ENCODE results near the gene LCE2C. TPM values are rescaled to one million over a fixed set of nuclear protein-coding genes. Genes with fewer than 3 reads are reported as not detected.
"Not testable (repeated sequence)": the region's sequence is repeated elsewhere in the genome, so short reads cannot be mapped to it uniquely, and the experiment has no call there.

Gene LCE2C
- total and polyA plus RNA-seq, 9 donors, result not detected

DNA sequence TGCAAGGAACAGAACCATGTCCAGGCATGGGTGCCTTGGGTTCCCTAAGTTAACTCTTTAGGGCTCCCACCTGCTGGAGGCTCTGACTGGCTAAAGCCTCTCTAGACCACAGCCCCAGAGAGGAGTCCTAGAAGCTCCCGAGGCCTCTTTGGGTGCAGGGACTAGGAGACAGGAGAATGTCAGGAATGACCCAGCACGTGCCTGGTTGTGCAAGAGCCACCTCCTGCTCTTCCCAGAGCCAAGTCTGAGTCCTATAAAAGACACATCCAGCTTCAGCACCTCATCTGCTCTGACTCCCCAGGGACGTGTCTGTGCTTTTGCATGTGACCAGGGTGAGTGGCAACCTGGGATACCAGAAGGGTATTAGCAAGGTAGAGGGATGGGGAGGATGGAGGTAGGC lies 12.0 kb upstream of the LCE2C start, which contains the start of gene LCE2D:
TSS of gene LCE2D (plus strand) at position 283 of the 400 bp plus-strand sequence. CDS start 726 bp downstream, outside the sequence.
- WGBS (ENCODE audit: insufficient coverage), result no CpG with 5 or more reads among the region's 3 CpGs
- no peak for DNase-seq

DNA sequence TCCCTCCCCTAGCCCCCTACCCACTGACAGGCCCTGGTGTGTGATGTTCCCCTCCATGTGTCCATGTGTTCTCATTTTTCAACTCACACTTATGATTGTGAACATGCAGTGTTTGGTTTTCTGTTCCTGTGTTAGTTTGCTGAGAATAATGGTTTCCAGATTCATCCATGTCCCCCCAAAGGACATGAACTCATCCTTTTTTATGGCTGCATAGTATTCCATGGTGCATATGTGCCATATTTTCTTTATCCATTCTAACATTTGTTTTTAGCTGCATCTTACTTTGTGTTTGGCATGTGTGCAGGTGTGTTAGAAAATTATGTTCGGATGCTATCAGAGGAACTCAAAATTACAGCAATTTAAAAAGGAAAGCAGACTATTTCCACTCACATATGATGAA lies 8.9 kb upstream of the LCE2C start:
- WGBS (ENCODE audit: insufficient coverage), result no CpG with 5 or more reads among the region's 1 CpG

More for the DNA sequence above, 12.0 kb upstream of the LCE2C start, which contains the start of gene LCE2D:
- no peaks in the 10 kb centered on the region for H3K36me3 ChIP-seq (ENCODE audit: control insufficient read depth, insufficient read depth, low read length)
- no peaks in the 10 kb centered on the region for H3K9me3 ChIP-seq (replicated peaks; ENCODE audit: control insufficient read depth, low read depth, low read length)
- H3K4me3 ChIP-seq (ENCODE audit: low read length), result no peak within 1 kb of the TSS
- no peaks in the 10 kb centered on the region for H3K4me1 ChIP-seq (ENCODE audit: control insufficient read depth, insufficient read depth, low read length)
- H3K27ac ChIP-seq (ENCODE audit: low read length), result no peak within 1 kb of the TSS
- no peaks in the 10 kb centered on the region for H3K27me3 ChIP-seq (ENCODE audit: control insufficient read depth, insufficient read depth, low read length)

DNA sequence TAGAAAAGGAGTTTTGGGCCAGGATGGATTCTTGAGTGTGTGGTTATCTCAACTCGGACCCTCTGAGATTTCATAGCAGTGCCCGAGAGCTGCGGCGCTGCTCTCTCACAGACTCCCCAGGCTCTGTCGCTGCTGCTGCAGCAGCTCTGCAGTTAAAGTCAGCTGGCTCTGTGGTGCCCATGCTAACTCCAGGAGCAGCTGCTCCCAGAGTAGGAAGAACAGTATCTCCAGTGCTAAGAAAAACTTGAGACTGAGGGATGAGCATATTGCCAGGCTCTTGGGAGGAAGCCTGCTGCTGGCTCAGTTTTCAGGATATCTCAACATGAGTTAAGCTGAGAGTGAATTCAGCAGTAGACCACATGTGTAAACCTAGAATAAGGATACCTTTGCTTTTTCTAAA lies 7.4 kb upstream of the LCE2C start:
- DNase-seq, result no peak
- no peaks in the 10 kb centered on the region for H3K9me3 ChIP-seq (replicated peaks; ENCODE audit: control insufficient read depth, low read depth, low read length)
- no peaks in the 10 kb centered on the region for H3K36me3 ChIP-seq (ENCODE audit: control insufficient read depth, insufficient read depth, low read length)
- H3K4me1 ChIP-seq (ENCODE audit: control insufficient read depth, insufficient read depth, low read length), result no peaks in the 10 kb centered on the region
- 85% methylated on average over 3 of the region's 5 CpGs for WGBS (ENCODE audit: insufficient coverage)
- no peak overlapping the region for H3K27ac ChIP-seq (ENCODE audit: low read length)
- no peaks in the 10 kb centered on the region for H3K27me3 ChIP-seq (ENCODE audit: control insufficient read depth, insufficient read depth, low read length)
- no peak overlapping the region for H3K4me3 ChIP-seq (ENCODE audit: low read length)

More for the DNA sequence above, 8.9 kb upstream of the LCE2C start:
- H3K9me3 ChIP-seq (replicated peaks; ENCODE audit: control insufficient read depth, low read depth, low read length); H3K4me1 ChIP-seq (ENCODE audit: control insufficient read depth, insufficient read depth, low read length); H3K27me3 ChIP-seq (ENCODE audit: control insufficient read depth, insufficient read depth, low read length); H3K36me3 ChIP-seq (ENCODE audit: control insufficient read depth, insufficient read depth, low read length); H3K27ac ChIP-seq (ENCODE audit: low read length); DNase-seq; H3K4me3 ChIP-seq (ENCODE audit: low read length): not testable (repeated sequence)

DNA sequence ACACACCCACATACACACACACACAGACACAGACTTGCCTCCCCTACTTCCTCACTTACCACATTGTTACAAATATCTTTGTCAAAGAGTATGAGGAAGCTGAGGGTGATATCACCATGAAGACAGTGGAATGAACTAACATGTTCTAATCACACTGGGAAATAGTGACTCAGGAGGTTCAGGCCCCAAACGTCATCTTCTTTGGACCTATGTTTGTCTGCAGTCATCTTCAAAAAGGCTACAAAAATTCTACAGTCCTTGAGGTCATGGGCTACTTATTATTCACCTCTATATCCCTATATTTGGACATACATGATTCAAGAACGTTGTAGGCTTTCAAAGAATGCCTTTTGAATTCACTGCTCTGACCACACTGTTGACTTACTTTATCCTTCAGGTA lies 2.1 kb upstream of the LCE2C start:
- H3K27me3 ChIP-seq (ENCODE audit: control insufficient read depth, insufficient read depth, low read length), result no peaks in the 10 kb centered on the region
- H3K36me3 ChIP-seq (ENCODE audit: control insufficient read depth, insufficient read depth, low read length), result no peaks in the 10 kb centered on the region
- no peak overlapping the region for H3K27ac ChIP-seq (ENCODE audit: low read length)
- no peaks in the 10 kb centered on the region for H3K9me3 ChIP-seq (replicated peaks; ENCODE audit: control insufficient read depth, low read depth, low read length)
- WGBS (ENCODE audit: insufficient coverage), result 43% methylated on average over 1 of the region's 2 CpGs
- H3K4me1 ChIP-seq (ENCODE audit: control insufficient read depth, insufficient read depth, low read length), result no peaks in the 10 kb centered on the region
- H3K4me3 ChIP-seq (ENCODE audit: low read length), result no peak overlapping the region
- DNase-seq, result no peak

DNA sequence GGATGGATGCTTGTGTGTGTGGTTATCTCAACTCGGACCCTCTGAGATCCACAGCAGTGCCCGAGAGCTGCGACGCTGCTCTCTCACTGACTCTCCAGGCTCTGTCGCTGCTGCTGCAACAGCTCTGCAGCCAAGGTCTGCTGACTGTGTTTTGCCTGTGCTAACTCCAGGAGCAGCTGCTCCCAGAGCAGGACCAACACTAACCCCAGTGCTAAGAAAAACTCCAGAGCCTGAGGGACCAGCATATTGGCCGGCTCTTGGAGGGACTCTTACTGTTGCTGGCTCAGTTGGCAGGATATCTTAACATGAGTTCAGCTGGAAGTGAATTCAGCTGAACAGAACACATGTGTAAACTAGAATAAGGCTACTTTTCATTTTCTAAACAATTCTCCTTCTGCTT lies 4.4 kb downstream of the LCE2C start:
- 60% methylated on average over 1 of the region's 6 CpGs for WGBS (ENCODE audit: insufficient coverage)
- H3K9me3 ChIP-seq (replicated peaks; ENCODE audit: control insufficient read depth, low read depth, low read length), result no peaks in the 10 kb centered on the region
- no peaks in the 10 kb centered on the region for H3K27me3 ChIP-seq (ENCODE audit: control insufficient read depth, insufficient read depth, low read length)
- H3K36me3 ChIP-seq (ENCODE audit: control insufficient read depth, insufficient read depth, low read length), result no peaks in the 10 kb centered on the region
- H3K4me1 ChIP-seq (ENCODE audit: control insufficient read depth, insufficient read depth, low read length), result no peaks in the 10 kb centered on the region
- peak; percentile 72 for DNase-seq
- no peak overlapping the region for H3K4me3 ChIP-seq (ENCODE audit: low read length)
- no peak overlapping the region for H3K27ac ChIP-seq (ENCODE audit: low read length)

DNA sequence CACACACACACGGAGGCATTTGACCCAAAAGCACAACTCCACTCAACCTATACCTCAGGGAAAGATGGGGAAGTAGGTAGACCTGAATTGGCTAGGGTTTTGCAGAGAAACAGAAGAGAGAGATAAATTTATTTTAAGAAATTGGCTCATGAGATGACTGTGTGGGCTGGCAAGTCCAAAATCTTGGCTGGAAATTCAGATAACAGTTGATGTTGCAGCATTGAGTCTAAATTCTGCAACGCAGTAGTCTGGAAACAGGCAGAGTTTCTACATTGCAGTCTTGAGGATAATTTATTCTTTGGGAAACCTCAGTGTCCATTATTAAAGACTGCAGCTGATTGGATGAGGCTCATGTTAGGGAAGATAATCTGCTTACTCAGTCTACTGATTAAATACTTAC lies 6.5 kb downstream of the LCE2C start:
- H3K27me3 ChIP-seq (ENCODE audit: control insufficient read depth, insufficient read depth, low read length), result no peaks in the 10 kb centered on the region
- no peaks in the 10 kb centered on the region for H3K36me3 ChIP-seq (ENCODE audit: control insufficient read depth, insufficient read depth, low read length)
- no peak for DNase-seq
- no peak overlapping the region for H3K4me3 ChIP-seq (ENCODE audit: low read length)
- no CpG with 5 or more reads among the region's 2 CpGs for WGBS (ENCODE audit: insufficient coverage)
- no peak overlapping the region for H3K27ac ChIP-seq (ENCODE audit: low read length)
- no peaks in the 10 kb centered on the region for H3K4me1 ChIP-seq (ENCODE audit: control insufficient read depth, insufficient read depth, low read length)
- no peaks in the 10 kb centered on the region for H3K9me3 ChIP-seq (replicated peaks; ENCODE audit: control insufficient read depth, low read depth, low read length)

DNA sequence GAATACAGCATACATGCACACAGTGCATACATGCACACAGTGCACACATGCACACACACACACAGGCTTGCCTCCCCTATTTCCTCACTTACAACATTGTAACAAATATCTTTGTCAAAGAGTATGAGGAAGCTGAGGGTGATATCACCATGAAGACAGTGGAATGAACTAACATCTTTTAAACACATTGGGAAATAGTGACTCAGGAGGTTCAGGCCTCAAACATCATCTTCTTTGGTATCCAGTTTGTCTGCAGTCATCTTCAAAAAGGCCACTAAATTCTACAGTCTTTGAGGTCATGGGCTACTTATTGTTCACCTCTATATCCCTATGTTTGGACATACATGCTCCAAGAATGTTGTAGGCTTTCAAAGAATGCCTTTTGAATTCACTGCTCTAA lies 8.8 kb downstream of the LCE2C start:
- H3K36me3 ChIP-seq (ENCODE audit: control insufficient read depth, insufficient read depth, low read length), result no peaks in the 10 kb centered on the region
- no peak overlapping the region for H3K27ac ChIP-seq (ENCODE audit: low read length)
- no peaks in the 10 kb centered on the region for H3K27me3 ChIP-seq (ENCODE audit: control insufficient read depth, insufficient read depth, low read length)
- no peaks in the 10 kb centered on the region for H3K4me1 ChIP-seq (ENCODE audit: control insufficient read depth, insufficient read depth, low read length)
- H3K9me3 ChIP-seq (replicated peaks; ENCODE audit: control insufficient read depth, low read depth, low read length), result no peaks in the 10 kb centered on the region
- H3K4me3 ChIP-seq (ENCODE audit: low read length), result no peak overlapping the region
- DNase-seq, result no peak

DNA sequence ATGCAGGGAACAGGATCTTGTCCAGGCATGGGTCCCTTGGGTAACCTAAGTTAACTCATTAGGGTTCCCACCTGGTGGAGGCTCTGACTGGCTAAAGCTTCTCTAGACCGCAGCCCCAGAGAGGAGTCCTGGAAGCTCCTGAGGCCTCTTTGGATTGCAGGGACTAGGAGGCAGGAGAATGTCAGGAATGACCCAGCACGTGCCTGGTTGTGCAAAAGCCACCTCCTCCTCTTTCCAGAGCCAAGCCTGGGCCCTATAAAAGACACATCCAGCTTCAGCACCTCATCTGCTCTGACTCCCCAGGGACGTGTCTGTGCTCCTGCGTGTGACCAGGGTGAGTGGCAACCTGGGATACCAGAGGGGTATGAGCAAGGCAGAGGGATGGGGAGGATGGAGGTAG lies 10.7 kb downstream of the LCE2C start, which contains the start of gene LCE2B:
TSS of gene LCE2B (plus strand) at position 301 of the 400 bp plus-strand sequence. CDS start 721 bp downstream, outside the sequence.
- DNase-seq; H3K4me1 ChIP-seq (ENCODE audit: control insufficient read depth, insufficient read depth, low read length); H3K36me3 ChIP-seq (ENCODE audit: control insufficient read depth, insufficient read depth, low read length); H3K9me3 ChIP-seq (replicated peaks; ENCODE audit: control insufficient read depth, low read depth, low read length); H3K27me3 ChIP-seq (ENCODE audit: control insufficient read depth, insufficient read depth, low read length); H3K27ac ChIP-seq (ENCODE audit: low read length); H3K4me3 ChIP-seq (ENCODE audit: low read length): not testable (repeated sequence)
- 63% methylated on average over 1 of the region's 4 CpGs for WGBS (ENCODE audit: insufficient coverage)

DNA sequence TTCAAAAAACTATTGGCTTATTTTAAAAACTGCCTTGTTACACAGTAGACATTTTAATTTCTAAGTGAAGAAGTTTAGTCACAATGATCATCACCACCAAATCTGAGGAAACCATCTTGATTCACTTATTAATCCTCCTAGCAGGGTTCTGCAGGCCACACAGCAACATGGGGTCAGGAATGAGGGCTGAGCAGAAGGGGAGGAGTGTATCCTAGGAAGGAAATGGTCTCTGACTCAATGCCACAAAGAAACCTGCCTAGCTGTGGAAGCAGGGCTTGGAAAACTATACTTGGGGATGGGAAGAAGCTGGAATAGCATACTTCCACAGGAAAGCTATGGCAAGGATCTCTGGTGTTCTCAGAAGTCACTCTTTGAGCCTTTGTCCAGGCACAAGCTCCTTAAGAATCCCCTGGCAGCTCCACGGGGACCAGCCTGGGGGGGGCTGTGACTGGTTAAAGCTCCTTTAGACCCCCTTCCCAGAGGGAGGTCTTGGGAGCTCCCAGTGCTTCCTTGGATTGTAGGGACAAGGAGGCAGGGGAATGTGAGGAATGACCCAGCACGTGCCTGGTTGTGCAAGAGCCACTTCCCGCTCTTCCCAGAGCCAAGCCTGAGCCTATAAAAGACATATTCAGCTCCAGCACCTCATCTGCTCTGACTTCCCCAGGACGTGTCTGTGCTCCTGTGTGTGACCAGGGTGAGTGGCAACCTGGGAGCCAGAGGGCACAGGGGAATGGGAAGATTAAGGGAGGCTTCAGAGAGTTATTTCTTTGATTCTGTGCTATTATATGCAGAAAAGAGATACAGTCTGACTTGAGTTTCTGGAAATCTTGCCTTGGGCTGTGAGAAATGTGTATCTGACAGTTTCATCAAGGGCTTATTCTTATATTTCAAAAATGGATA lies 22.9 kb downstream of the LCE2C start, which contains the start of gene LCE2A:
TSS of gene LCE2A (plus strand) at position 645 of the 900 bp plus-strand sequence. CDS start 557 bp downstream, outside the sequence.
- no CpG with 5 or more reads among the region's 4 CpGs for WGBS (ENCODE audit: insufficient coverage)
- Histone ChIP-seq H3K9me3 (replicated peaks; ENCODE audit: control insufficient read depth, low read depth, low read length) (no peaks in the 10 kb centered on the region), H3K27me3 (ENCODE audit: control insufficient read depth, insufficient read depth, low read length) (no peaks in the 10 kb centered on the region), H3K27ac (ENCODE audit: low read length) (no peak within 1 kb of the TSS), H3K4me1 (ENCODE audit: control insufficient read depth, insufficient read depth, low read length) (no peaks in the 10 kb centered on the region), H3K4me3 (ENCODE audit: low read length) (no peak within 1 kb of the TSS), H3K36me3 (ENCODE audit: control insufficient read depth, insufficient read depth, low read length) (no peaks in the 10 kb centered on the region)
- DNase-seq, result no peak

DNA sequence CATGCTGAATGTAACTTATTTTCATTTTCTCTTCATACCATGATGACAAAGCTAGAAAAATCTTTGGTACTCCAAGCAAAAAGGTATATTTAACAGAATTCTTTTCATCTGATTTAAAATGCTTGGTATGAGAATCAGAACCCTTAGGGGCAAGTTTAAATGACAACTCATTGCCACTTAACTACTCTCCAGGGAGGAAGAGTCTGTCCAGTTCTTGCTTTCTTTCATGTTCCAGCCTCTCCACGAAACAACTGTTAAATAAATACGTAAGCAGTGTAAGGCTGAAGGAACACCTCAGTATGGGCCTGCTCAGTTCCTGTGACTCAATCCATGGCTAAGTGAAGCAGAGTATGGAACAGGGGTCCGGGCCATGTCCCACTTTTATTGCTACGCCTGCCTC lies 24.7 kb downstream of the LCE2C start:
- H3K27ac ChIP-seq (ENCODE audit: low read length), result no peak overlapping the region
- H3K4me1 ChIP-seq (ENCODE audit: control insufficient read depth, insufficient read depth, low read length), result no peaks in the 10 kb centered on the region
- no peak for DNase-seq
- no peaks in the 10 kb centered on the region for H3K27me3 ChIP-seq (ENCODE audit: control insufficient read depth, insufficient read depth, low read length)
- H3K4me3 ChIP-seq (ENCODE audit: low read length), result no peak overlapping the region
- no CpG with 5 or more reads among the region's 4 CpGs for WGBS (ENCODE audit: insufficient coverage)
- H3K36me3 ChIP-seq (ENCODE audit: control insufficient read depth, insufficient read depth, low read length), result no peaks in the 10 kb centered on the region
- H3K9me3 ChIP-seq (replicated peaks; ENCODE audit: control insufficient read depth, low read depth, low read length), result no peaks in the 10 kb centered on the region
